Measurements from ENCODE around the gene NCOR1. TPM values are rescaled to one million over a fixed set of nuclear protein-coding genes. Genes with fewer than 3 reads are reported as not detected.
"Not testable (repeated sequence)": the region's sequence is repeated elsewhere in the genome, so short reads cannot be mapped to it uniquely, and the experiment has no call there.

The NCOR1 gene
- total RNA-seq, 1 donor from 2014 or later = 86.0 TPM

DNA sequence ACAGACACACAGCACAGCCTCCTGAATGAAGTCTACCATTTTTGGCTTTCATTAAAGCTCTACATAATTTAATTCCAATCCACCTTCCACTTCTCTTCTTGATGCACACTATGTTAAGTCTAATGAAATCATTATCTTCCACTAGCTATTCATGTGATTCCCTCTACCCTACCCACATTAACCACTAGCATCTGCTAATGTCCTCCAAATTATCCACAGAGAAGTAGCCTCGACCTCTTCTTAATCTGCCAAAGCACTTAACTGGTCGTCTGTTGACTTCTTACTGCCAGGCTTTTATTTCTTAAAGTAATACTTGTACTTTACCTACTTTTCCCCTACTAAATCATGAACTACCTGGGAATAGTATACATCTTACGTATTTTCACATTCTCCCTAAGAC, 91.8 kb downstream of the NCOR1 start:
- no peak overlapping the region for H3K4me3 ChIP-seq (ENCODE audit: low read depth, low read length)
- DNase-seq (ENCODE audit: low read depth) = no peak
- TF ChIP-seq, protein P1, sequence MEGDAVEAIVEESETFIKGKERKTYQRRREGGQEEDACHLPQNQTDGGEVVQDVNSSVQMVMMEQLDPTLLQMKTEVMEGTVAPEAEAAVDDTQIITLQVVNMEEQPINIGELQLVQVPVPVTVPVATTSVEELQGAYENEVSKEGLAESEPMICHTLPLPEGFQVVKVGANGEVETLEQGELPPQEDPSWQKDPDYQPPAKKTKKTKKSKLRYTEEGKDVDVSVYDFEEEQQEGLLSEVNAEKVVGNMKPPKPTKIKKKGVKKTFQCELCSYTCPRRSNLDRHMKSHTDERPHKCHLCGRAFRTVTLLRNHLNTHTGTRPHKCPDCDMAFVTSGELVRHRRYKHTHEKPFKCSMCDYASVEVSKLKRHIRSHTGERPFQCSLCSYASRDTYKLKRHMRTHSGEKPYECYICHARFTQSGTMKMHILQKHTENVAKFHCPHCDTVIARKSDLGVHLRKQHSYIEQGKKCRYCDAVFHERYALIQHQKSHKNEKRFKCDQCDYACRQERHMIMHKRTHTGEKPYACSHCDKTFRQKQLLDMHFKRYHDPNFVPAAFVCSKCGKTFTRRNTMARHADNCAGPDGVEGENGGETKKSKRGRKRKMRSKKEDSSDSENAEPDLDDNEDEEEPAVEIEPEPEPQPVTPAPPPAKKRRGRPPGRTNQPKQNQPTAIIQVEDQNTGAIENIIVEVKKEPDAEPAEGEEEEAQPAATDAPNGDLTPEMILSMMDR (conservative IDR thresholded peaks at IDR 0.05; ENCODE audit: low read depth, low read length) = no peak

DNA sequence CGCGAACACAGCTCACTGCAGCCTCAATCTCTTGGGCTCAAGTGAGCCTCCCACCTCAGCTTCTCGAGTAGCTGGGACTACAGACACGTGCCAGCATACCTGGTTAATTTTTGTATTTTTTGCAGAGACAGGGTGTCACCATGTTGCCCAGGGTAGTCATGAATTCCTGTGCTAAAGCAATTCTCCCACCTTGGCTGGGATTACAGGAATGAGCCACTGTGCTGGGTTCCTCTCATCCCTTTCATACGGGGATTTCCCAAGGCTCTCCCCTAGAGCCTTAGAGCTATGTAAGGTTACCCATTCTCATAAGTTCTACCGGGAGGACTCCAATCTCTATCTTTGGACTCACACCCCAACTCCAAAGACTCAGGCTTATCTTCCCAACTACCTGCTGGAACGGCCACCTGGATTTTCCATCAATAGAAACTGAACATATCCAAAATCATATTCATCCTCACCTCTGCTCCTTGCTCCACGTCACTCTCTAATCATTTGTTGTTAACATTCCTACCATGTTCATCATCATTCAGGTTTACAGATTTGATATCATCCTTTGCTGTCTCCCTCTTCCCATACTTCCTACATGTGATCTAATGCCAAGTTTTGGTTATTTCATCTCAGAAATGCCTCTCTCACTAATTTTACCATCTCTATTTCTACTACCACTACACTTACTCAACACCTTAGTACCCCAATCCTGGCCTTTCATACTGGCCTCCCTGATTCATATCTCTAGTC, 92.5 kb downstream of the NCOR1 start:
- TF ChIP-seq, protein P1 (conservative IDR thresholded peaks at IDR 0.05; ENCODE audit: low read depth, low read length) = no peak
- DNase-seq (ENCODE audit: low read depth) = no peak
- H3K4me3 ChIP-seq (ENCODE audit: low read depth, low read length) = no peak overlapping the region

DNA sequence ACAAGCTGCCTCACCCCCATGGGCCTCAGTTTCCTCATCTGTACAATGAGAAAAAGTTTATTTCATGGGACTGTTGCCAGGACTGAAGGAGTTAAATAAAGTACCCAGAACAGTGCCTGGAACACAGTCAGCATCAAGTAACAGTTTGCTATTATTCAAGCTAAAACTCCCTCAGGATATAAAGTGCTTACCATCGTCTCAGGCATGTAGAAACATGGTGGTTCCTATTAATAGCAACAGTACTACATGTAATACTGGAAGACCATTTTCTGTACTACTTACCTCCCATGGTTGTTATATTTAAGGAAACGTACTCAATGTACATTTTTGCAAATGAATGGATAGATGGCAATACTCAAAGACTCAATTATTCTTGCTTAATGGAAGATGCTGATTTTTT, 93.4 kb downstream of the NCOR1 start:
- DNase-seq (ENCODE audit: low read depth) = no peak
- TF ChIP-seq, protein P1 (conservative IDR thresholded peaks at IDR 0.05; ENCODE audit: low read depth, low read length) = no peak
- no peak overlapping the region for H3K4me3 ChIP-seq (ENCODE audit: low read depth, low read length)

DNA sequence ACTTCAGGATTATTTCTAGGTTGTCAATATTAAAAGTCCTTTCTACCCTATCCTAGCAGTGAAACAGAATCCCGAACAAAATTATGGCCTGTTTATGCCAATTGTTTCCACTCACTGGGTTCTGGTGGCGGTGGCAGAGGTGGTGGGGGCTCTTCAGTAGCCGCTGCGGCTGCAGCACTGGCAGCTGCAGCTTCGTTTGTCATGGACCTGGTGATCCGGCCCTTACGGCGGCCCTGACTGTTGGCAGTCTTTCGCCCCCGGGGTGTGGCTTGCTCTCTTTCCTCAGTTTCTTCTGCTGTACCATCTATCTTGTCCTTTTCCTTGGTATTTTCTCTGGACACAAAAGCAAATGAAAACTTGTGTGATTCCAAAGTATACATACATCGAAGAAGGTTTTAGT, 94.4 kb downstream of the NCOR1 start:
- DNase-seq (ENCODE audit: low read depth) = no peak

DNA sequence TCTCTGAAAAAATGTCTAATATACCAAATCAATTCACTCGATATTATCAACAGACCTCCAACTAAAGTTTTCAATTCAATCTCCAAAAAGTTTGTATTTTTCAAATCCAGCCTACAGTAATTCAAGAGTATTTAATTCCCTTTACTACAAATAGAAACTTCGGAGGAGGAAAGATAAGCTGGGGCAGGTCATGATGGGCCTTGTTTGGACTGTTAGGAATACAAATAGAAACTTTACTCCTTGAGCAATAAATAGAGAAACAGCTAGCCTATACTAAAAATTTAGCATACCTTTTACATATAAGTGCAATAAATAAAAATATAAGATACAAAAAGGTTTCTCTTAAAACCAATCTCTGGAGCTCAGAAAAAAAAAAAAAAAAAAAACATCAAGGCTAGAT, 98.2 kb downstream of the NCOR1 start:
- no peak overlapping the region for H3K4me3 ChIP-seq (ENCODE audit: low read depth, low read length)
- TF ChIP-seq, protein P1 (conservative IDR thresholded peaks at IDR 0.05; ENCODE audit: low read depth, low read length) = no peak

More for the DNA sequence above, 94.4 kb downstream of the NCOR1 start:
- H3K4me3 ChIP-seq (ENCODE audit: low read depth, low read length) = no peak overlapping the region
- TF ChIP-seq, protein P1 (conservative IDR thresholded peaks at IDR 0.05; ENCODE audit: low read depth, low read length) = no peak

DNA sequence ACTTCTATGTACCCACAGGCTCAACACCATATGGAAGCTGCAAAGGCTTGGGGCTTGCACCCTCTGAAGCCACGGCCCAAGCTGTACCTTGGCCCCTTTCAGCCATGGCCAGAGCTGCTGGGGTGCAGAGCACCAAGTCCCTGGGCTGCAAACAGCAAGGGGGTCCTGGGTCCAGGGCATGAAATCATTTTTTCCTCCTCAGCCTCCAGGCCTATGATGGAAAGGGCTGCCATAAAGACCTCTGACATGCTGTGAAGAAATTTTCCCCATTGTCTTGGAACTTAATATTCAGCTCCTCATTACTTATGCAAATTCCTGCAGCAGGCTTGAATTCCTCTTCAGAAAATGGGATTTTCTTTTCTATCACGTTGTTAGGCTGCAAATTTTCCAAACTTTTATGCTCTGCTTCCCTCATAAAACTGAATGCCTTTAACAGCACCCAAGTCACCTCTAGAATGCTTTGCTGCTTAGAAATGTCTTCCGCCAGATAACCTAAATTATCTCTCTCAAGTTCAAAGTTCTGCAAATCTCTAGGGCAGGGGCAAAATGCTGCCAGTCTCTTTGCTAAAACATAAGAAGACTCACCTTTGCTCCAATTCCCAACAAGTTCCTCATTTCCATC, 100.1 kb downstream of the NCOR1 start:
- DNase-seq (ENCODE audit: low read depth); H3K4me3 ChIP-seq (ENCODE audit: low read depth, low read length): not testable (repeated sequence)

More for the DNA sequence above, 98.2 kb downstream of the NCOR1 start:
- DNase-seq (ENCODE audit: low read depth) = no peak

DNA sequence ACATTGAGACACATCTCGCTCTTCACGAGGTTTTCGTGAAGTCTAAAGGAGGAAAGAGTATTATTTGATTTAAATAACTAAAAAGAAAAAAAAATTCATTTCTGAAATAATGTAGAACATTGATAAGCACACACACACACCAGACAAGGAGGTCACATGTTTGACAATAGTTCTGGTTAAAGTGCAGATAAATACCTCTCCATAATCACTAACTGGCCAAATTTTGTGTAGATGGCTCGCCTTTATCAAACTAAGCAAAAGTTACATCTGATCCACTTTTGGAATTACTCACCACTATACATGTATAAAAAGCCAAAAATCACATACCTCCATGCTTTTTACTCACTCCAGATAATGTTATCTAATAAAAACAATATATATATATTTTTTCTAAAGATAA, 106.5 kb downstream of the NCOR1 start:
- TF ChIP-seq, protein P1 (conservative IDR thresholded peaks at IDR 0.05; ENCODE audit: low read depth, low read length) = no peak
- DNase-seq (ENCODE audit: low read depth) = no peak
- H3K4me3 ChIP-seq (ENCODE audit: low read depth, low read length) = no peak overlapping the region
